GM19395 (cell line): ENCODE data around the gene GABRR2.
"Not testable (repeated sequence)": the region's sequence is repeated elsewhere in the genome, so short reads cannot be mapped to it uniquely, and the experiment has no call there.

Experiments used
- ATAC-seq: cut with Tn5 transposase; IDR thresholded peaks from one replicate; pipeline ENCODE4 v1.9.1; 2021; ENCODE audit warnings: mild to moderate bottlenecking, moderate library complexity; ENCODE audit not compliant: unreplicated experiment

The GABRR2 gene

DNA sequence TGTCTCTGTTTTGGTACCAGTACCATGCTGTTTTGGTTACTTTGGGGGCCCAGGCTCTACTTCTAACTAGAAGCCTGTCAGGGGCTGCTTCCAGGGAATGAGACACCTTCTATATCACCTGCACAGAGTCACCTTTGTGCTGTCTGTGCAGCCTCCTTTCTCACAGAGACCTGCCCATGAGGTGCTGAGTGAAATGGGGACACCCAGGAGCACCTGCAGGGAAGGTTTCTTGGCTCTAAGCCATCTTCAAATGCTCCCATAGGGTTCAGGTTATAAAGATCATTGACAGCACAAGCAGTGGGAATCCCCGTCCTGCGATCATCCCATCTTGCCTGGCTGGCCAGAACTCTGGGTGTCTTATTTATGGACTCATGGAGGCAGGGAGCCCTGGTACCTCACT, 19.1 kb downstream of the GABRR2 start:
- no peak for ATAC-seq

DNA sequence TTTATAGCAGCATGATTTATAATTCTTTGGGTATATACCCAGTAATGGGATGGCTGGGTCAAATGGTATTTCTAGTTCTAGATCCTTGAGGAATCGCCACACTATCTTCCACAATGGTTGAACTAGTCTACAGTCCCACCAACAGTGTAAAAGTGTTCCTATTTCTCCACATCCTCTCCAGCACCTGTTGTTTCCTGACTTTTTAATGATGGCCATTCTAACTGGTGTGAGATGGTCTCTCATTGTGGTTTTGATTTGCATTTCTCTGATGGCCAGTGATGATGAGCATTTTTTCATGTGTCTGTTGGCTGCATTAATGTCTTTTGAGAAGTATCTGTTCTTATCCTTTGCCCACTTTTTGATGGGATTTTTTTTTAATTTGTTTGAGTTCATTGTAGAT, 20.0 kb downstream of the GABRR2 start:
- not testable (repeated sequence) for ATAC-seq

DNA sequence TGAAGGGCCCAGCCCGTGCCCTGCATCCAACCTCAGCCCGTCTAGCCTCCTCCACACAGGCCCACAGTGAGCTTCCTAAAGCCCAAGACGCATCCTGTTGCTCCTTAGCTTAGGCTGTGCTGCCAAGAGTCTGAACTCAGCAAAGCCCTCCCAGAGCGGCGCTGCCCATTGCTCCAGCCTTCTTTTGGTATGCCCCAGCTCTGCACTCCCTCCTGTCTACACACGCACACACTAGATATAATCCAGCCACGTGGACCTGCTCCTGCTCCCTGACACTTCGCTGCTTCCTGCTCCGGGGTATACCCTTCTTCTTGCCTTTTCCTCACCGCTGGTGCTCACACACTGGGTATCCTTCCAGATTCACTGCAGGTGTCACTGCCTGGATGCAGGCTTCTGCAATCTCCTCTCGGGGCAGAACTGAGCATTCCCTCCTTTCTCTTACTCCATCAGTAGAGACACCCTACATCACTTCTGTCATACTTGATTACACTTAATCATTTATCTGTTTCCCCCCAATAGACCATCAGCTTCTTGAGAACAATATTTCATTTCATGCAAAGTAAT, 23.8 kb downstream of the GABRR2 start:
- ATAC-seq: no peak

DNA sequence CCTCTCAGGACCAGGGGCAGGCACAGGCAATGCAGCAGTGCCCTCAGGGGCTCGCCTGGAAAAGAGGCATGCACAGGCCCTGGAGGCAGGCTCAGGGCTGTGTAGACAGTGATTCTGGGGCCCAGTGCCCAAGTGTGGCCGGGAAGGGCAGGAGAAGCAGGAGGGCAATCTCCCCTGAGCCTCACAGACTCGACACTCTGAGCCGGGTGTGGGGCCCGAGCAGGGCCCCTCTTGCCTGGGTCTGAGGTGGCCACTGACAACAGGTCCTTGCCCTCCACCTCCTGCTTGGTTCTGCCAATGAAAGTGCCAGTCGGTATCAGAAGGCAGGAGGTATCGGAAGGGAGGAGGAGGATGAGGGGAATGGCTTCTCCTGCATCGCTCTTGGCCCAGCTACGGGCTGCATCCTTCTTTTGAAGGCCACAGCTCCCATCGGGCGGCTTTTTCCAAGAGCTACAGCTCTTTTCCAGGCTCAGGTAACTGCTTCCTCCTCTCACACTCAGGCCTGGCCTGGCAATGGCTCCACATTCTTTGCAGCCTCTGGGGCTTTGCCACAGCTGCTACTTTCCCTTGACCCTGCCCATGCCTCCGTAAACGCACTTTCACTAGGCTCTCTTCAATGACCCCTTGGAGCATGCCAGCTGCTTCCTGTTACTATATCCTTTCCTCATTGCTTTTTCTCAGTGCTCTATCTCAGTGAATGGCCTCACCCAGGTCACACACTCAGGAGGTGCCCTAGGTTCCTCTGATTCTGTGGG, 24.5 kb downstream of the GABRR2 start:
- no peak for ATAC-seq

DNA sequence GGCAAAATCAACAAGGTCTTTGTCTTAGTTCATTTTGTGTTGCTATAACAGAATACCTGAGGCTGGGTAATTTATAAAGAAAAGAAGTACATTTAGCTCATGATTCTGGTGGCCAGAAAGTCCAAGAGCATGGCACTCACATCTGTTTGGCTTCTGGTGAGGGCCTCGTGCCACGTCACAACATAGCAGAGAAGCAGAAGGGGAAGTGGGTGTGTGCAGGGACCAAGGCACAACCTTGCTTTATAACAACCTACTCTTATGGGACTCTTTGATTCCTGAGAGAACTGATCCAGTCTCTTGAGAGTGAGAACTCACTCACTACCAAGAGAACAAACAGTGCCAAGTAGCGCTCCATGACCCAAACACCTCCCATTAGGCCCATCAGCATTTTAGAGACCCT, 25.4 kb downstream of the GABRR2 start:
- ATAC-seq: no peak

DNA sequence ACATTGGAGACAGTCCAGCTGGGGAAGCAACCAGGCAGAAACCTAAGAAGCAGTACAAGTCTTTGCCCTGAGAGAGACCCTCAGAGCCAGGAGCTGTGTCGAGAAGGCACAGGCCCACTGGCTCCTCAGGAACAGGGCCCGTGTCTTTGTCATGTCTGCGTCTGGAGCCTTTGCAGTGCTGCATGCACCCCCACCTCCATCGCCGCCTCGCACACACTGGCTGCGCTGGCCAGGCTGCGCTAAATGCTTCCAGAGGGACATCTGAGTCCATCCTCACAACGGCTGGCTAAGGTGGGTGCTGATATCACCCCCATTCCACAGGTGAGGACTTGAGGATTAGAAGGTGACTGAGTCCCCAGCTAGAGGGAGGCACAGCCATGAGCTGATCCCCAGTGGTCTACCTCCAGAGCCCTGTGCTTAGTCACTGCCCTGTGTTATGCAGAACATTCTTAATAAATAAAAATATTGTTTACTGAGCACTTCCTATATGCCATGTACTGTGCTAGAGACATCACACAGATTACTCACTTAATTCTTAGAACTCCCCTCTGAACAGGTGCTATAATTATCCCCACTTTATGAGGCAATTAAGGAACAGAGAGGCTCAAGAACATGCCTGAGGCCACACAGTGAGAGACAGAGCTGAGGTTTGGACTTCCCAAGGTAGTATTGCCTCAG, 27.6 kb downstream of the GABRR2 start:
- ATAC-seq: no peak

DNA sequence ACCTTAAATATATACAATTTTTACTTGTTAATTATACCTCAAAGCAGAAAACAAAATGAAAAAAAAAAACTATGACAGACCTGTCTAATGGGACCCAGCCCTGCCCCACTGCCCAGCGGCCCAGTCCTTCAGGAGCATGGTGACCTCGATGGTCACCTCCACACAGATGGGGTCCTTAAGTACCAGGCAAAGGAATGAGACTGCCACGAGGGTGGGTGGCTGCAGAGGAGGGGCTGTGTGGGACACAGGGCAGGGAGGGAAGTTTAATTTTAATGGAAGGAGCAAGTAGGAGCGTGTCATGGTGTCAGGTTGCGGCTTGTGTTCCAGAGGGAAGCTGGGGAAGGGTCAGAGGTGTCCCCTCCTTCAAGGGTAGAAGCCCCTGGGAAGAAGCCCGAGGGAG, 28.6 kb downstream of the GABRR2 start:
- no peak for ATAC-seq

DNA sequence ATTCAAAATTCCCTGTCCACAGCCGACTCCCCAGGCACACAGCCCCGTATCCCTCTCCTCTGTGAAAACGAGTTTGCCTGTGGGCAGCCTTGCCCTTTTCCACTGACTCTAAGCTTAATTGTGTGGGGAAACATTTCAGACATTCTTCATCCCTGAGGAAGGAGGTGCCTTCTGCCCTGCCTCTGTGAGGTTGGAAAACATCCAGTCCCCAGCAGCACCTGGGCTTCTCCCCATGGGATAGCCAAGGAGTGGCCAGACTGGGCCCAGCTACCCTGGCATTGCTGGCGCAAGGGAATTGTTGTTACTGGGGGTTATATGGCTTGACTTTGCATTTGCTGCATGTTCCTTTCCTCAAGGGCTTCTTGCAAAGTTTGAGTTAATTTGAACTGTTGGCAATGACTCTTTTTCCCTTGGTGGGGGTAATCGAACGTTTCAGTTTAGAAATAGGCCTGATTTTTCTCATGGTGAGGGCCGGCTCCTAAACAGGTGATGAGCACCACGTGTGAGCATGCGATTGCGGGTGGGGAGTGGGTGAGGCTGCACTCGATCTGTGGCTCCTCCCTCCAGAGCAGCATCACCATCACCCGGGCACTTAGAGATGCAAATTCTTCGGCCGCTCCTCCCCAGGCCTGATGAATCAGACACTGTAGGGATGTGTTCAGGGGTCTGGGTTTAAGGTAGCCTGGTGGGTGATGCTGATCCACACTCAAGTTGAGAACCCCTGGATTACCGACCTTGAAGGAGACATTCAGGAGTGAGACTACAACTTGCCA, 29.9 kb downstream of the GABRR2 start:
- no peak for ATAC-seq

DNA sequence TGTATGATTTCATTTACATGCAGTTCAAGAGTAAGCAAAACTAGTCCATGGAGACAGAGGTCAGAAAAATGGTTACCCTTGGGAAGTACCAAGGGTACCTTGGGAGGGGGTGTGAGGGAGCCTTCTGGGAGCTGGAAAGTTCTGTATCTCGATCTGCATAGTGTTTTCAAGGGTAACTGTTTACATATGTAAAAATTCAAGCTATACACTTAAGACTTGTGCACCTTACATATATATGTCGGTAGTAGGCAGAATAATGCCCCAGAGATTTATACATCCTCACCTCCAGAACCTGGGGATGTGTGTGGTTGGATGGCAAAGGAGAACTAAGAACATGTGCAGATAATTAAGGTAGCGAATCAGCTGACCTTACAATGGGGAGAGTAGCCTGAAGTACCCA, 31.0 kb downstream of the GABRR2 start:
- ATAC-seq: no peak

DNA sequence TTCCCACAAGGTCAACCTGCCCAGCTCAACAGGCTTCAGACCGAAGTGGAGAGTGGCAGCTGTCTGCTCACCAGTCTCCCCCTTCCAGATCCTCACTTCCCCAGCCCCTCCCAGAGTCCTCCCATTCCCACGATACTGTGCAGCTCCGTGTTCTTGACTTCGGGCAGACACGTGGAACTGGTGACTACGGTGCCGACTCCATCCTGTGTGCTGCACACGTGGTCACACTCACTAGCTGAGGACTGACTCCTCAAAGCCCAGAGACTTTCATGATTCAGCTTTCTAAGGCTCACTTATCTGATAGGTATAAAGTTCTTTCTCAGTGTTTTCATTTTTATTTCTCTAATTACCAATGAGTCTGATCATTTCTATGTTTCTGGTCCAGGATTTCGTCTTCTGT, 32.4 kb downstream of the GABRR2 start:
- no peak for ATAC-seq

DNA sequence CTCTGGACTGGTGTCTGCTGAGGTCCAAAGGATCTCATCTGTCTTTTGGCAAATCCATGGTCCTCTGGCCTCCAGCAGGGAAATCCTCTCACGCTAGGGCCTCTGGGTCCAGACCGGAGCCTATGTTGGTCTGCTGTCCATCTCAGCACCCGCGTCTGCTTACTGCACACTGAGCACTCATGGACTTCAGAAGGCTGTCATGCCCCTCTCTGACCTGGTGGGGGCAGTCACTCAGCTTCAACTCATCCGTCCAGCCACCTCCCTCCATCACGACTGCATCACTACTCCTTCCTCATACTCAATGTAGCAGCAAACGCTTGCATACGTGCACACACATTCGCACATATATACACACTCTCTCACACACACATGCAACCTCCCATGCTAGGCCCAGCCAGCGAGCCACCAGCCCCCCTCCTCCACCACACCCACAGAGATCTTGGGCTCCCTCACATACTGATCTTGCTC, 33.3 kb downstream of the GABRR2 start:
- peak; percentile 99 for ATAC-seq

DNA sequence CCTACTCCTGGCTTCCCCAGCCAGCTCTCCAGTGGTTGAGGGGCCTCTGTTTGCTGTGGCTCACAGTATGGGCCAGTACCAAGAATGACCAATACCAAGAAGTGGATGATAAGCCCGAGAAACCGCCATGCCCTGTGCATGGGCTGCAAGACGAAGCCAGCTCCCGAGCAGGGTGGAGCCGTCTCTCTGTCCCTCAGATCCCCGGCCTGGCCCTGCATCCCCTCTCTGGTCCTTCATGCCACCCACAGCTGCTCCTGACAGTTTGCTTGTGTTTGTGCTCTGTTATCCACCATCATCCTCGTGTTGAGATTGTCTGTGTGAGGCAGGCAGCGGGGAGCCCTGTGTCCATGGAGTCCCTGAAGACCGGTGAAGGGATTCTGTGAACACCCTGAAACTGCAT, 36.1 kb downstream of the GABRR2 start:
- ATAC-seq: no peak

DNA sequence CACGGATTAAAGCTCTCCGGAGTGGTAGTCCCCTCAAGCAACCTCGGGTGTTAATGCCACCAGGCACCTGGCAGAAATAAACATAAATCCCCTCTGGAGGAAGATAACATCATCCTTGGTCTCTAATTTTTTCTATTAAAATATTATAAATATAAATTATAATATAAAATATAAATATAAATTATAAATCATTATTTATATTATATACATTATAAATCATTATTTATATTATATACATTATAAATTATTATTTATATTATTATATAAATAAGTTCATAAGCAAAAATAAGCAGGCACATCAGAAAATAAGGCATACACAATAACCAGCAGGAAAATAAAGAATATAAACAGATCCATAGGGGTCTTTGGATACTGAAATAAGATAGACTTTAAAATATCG, 39.2 kb downstream of the GABRR2 start:
- no peak for ATAC-seq

DNA sequence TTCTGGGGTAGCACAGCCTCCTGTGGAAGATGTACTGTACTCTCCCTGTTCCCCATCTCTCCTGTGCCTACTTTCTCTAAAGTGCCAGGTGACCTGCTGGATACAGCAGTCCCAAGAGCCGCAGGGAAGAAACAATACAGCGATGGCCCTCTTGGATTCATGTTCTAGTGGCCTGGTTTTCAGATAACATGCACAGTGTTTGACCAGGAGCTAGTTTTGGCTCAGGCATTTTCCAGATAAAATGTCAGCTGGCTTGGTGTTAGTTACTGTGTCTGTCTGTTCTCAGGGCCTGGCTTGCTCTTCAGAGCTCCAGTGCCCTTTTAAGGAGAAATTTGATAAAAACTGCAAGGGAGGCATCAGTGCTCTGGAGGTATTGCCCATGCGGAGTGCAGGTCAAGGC, 41.3 kb downstream of the GABRR2 start:
- ATAC-seq: no peak

DNA sequence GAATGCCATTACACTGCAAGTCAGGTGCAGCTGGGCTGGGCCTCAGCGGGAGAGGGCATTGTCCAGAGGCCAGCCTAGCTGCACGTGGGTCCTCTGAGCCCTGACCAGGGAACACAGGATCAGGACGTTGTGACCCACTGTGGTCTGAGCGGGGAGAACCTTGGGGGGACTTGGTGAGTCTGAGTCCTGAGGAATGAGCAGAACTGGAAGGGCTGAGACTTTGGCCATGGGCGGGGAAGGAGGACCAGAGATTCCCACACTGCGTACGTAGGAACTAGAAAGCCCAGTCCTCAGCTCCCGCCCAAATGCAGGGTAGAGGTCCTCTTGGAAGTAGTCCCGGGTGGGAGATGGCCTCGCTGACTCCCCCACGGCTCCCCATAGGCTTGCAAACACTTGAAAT, 42.5 kb downstream of the GABRR2 start:
- no peak for ATAC-seq

DNA sequence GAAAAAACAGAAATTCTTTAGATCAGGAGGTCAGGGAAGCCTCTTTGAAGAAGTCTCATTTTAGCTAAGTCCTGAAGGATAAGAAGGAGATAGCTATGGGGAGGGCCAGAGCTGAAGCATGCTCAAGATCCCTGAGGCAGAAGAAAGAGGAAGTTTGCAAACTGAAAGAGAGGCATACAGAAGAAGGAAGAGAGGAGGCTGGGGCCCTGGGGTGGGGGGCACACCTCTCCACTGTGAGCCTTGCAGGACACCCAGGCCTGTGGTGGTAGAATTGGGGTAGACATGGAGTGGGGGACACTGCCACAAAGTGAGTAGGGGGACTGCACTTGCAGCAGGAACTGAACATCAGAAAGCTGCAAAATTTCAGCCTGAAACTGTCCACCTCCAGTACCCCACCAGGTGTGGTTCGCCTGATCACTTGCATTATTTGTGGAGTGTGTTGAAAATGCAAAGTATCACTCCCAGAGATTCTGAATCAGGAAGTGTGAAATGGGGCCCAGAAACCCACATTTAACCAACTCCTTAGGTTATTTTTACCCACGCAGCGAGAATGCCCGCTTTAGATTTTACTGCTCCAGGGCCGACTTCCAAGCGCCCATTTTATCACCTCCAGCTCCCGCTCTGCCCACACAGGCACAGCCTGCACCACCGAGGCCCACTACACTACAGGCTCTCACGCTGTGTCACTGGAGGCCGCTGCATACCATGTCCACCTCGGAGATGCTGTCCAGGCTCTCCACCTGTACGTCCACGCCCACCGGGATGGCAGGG, 44.0 kb downstream of the GABRR2 start:
- ATAC-seq: peak; percentile 82

DNA sequence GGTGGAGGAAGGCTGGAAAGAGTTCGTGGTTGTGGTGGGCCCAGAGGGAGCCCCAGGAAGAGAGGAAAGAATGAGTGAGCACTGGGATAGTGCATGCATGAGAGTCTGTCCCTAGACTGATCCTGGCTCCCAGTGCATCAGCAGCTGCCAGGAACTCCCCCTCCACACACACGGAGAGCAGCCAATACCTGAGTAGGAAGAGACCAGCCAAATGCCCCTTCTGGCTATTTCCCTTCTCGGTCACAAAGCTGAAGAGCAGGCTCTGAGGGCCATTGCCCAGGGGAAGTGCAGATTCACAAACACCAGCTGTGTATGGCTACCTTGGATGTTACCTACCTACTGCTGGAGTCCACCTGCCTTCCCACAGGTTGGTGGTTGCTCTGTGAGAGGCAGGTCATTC, 45.1 kb downstream of the GABRR2 start:
- ATAC-seq: no peak

DNA sequence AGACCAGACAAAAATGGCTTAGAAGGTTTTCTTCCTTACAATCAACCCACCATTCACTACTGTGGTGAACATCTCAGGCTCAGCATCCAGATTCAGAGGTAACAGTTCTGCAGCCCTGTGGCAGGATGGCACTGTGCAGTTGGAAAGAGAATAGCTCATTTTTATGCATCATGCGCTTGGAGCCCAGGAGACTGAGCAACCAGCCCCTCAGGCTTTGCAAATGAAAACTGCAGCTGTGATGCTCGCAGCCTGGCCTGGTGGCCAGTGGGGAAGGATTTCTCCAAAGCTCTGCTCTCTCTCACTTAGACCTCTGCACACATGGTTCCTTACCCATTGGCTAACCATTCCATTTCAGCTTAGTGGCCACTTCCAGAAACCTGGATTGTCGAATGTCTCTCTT, 45.8 kb downstream of the GABRR2 start:
- ATAC-seq: no peak

DNA sequence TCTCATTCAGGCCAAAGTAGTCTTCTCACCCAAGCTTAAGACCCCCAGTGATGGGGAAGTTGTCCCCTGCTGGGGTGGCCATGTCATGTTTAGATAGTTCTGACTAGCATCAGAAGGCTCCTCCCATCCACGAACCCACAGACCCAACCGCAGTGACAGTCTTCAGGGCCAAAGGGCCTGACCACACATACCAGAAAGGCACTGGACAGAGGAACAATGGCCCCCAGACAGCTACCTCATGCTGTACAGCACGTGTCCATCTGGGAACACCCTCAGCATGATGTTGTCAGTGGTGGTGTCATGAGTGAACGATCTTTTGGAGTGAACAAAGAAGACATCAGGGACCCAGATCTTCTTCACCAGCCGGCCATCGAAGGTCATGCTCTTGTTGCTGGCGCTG, 46.3 kb downstream of the GABRR2 start:
- no peak for ATAC-seq

DNA sequence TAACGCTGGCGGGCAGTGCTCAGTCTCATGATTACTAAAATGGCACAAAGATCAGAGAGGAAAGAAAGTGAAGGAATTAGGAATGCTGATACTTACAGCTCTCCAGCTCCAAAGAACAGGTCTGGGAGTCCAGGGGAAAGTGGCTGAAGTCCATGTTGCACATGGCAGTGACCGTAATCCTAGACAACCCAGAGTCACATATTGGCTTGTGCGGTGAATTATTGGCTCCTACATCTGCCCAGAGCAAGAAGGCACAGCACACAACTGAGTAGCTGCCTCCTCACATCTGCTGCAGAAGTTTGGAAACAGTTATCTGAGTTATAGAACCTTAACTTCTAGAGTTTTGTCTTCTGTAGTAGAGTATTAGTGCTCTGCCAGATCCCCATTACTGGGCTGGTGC, 47.2 kb downstream of the GABRR2 start:
- ATAC-seq: no peak

DNA sequence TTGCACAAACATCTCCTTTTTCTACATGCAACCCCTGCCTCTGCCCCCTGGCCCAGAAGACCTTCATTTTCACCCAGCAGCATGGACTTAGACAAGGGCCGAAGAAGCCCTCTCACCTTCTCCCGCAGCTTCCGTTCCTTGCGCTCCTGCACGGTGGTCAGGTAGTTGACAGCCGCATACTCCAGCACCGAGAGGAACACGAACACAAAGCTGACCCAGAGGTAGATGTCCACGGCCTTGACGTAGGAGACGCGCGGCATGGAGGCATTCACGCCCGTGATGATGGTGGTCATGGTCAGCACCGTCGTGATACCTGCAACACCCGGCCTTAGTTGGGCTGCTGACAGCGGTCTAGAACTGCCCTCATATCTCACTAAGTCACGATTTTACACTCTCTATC, 50.8 kb downstream of the GABRR2 start:
- ATAC-seq: no peak
